C4-2B (cell line): ENCODE results near the gene CYTH4.
"Not testable (repeated sequence)": the region's sequence is repeated elsewhere in the genome, so short reads cannot be mapped to it uniquely, and the experiment has no call there.

Experiments used
- ZFX ChIP-seq: fragments of 450-650 bp; IDR thresholded peaks from 2 replicates; pipeline ENCODE4 v1.6.1; 2017
- TF ChIP-seq, protein P1 (sequence below): fragments of 450-650 bp; conservative IDR thresholded peaks from 2 replicates; pipeline ENCODE4 v1.5.1; 2017; ENCODE audit warnings: mild to moderate bottlenecking

DNA sequence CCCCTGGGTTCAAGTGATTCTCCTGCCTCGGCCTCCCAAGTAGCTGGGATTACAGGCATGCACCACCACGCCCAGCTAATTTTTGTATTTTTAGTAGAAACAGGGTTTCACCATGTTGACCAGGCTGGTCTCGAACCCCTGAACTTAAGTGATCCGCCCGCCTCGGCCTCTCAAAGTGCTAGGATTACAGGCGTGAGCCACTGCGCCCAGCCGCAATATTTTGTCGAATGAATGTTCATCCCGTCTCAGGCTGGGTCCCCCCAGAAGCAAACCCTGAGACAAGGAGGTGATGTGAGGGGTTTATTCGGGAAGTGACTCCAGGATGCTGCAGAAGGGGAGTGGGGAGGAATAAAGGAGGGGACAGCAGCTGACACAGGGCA is 48.9 kb upstream of the CYTH4 start:
- TF ChIP-seq, protein P1, sequence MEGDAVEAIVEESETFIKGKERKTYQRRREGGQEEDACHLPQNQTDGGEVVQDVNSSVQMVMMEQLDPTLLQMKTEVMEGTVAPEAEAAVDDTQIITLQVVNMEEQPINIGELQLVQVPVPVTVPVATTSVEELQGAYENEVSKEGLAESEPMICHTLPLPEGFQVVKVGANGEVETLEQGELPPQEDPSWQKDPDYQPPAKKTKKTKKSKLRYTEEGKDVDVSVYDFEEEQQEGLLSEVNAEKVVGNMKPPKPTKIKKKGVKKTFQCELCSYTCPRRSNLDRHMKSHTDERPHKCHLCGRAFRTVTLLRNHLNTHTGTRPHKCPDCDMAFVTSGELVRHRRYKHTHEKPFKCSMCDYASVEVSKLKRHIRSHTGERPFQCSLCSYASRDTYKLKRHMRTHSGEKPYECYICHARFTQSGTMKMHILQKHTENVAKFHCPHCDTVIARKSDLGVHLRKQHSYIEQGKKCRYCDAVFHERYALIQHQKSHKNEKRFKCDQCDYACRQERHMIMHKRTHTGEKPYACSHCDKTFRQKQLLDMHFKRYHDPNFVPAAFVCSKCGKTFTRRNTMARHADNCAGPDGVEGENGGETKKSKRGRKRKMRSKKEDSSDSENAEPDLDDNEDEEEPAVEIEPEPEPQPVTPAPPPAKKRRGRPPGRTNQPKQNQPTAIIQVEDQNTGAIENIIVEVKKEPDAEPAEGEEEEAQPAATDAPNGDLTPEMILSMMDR: not testable (repeated sequence)
- not testable (repeated sequence) for TF ChIP-seq ZFX
